ENCODE measurements around the gene SESN3.

Gene SESN3

GRCh38 chr11:95148406-95148805 is 82.6 kb downstream of the SESN3 start:
- peaks cover 4 to 33% (median 24%) of the 10 kb centered on the region in 5 donors for H3K4me1 ChIP-seq (ENCODE audit: control insufficient read depth in 5 of 5, insufficient read depth in 5 of 5, low read length in 5 of 5)
- H3K9ac ChIP-seq (ENCODE audit: low read length in 5 of 5), result no peak overlapping the region
- H3K36me3 ChIP-seq (ENCODE audit: control insufficient read depth in 5 of 5, insufficient read depth in 5 of 5, low read length in 5 of 5), result no peaks in the 10 kb centered on the region
- H3K9me3 ChIP-seq (ENCODE audit: control insufficient read depth in 5 of 5, low read length in 5 of 5), result no peaks in the 10 kb centered on the region
- H3K27ac ChIP-seq (ENCODE audit: low read depth, low read length), result no peak overlapping the region
- peaks cover 0 to 4% (median 3%) of the 10 kb centered on the region in 5 donors for H3K27me3 ChIP-seq (ENCODE audit: control insufficient read depth in 5 of 5, insufficient read depth in 4 of 5, low read length in 5 of 5)
- no peak overlapping the region for H3K4me3 ChIP-seq (ENCODE audit: low read depth in 1 of 5, low read length in 5 of 5)

GRCh38 chr11:95147364-95147905 is 83.6 kb downstream of the SESN3 start:
- H3K4me3 ChIP-seq (ENCODE audit: low read depth in 1 of 5, low read length in 5 of 5), result no peak overlapping the region
- no peaks in the 10 kb centered on the region for H3K9me3 ChIP-seq (ENCODE audit: control insufficient read depth in 5 of 5, low read length in 5 of 5)
- peaks cover 0 to 4% (median 3%) of the 10 kb centered on the region in 5 donors for H3K27me3 ChIP-seq (ENCODE audit: control insufficient read depth in 5 of 5, insufficient read depth in 4 of 5, low read length in 5 of 5)
- no peaks in the 10 kb centered on the region for H3K36me3 ChIP-seq (ENCODE audit: control insufficient read depth in 5 of 5, insufficient read depth in 5 of 5, low read length in 5 of 5)
- H3K9ac ChIP-seq (ENCODE audit: low read length in 5 of 5), result no peak overlapping the region
- H3K4me1 ChIP-seq (ENCODE audit: control insufficient read depth in 5 of 5, insufficient read depth in 5 of 5, low read length in 5 of 5), result peaks cover 4 to 31% (median 24%) of the 10 kb centered on the region in 5 donors
- no peak overlapping the region for H3K27ac ChIP-seq (ENCODE audit: low read depth, low read length)

GRCh38 chr11:95145430-95146060 is 85.5 kb downstream of the SESN3 start:
- Histone ChIP-seq H3K27ac (ENCODE audit: low read depth, low read length) (no peak overlapping the region), H3K4me3 (ENCODE audit: low read depth in 1 of 5, low read length in 5 of 5) (no peak overlapping the region), H3K9ac (ENCODE audit: low read length in 5 of 5) (no peak overlapping the region), H3K4me1 (ENCODE audit: control insufficient read depth in 5 of 5, insufficient read depth in 5 of 5, low read length in 5 of 5) (peaks cover 4 to 17% (median 10%) of the 10 kb centered on the region in 5 donors), H3K36me3 (ENCODE audit: control insufficient read depth in 5 of 5, insufficient read depth in 5 of 5, low read length in 5 of 5) (no peaks in the 10 kb centered on the region), H3K9me3 (ENCODE audit: control insufficient read depth in 5 of 5, low read length in 5 of 5) (no peaks in the 10 kb centered on the region), H3K27me3 (ENCODE audit: control insufficient read depth in 5 of 5, insufficient read depth in 4 of 5, low read length in 5 of 5) (peaks cover 0 to 5% (median 3%) of the 10 kb centered on the region in 5 donors)

- H3K4me3 ChIP-seq (ENCODE audit: low read depth in 1 of 5, low read length in 5 of 5), result no peak overlapping the region
- no peak overlapping the region for H3K27ac ChIP-seq (ENCODE audit: low read depth, low read length)
- peaks cover 0 to 7% (median 4%) of the 10 kb centered on the region in 5 donors for H3K4me1 ChIP-seq (ENCODE audit: control insufficient read depth in 5 of 5, insufficient read depth in 5 of 5, low read length in 5 of 5)
- no peak overlapping the region for H3K9ac ChIP-seq (ENCODE audit: low read length in 5 of 5)
- peaks cover 0 to 5% (median 3%) of the 10 kb centered on the region in 5 donors for H3K27me3 ChIP-seq (ENCODE audit: control insufficient read depth in 5 of 5, insufficient read depth in 4 of 5, low read length in 5 of 5)
- H3K36me3 ChIP-seq (ENCODE audit: control insufficient read depth in 5 of 5, insufficient read depth in 5 of 5, low read length in 5 of 5), result no peaks in the 10 kb centered on the region
- H3K9me3 ChIP-seq (ENCODE audit: control insufficient read depth in 5 of 5, low read length in 5 of 5), result no peaks in the 10 kb centered on the region
Observed at GRCh38 chr11:95144313-95145235, 86.4 kb downstream of the SESN3 start.

GRCh38 chr11:95143106-95143681 is 87.8 kb downstream of the SESN3 start:
- H3K4me3 ChIP-seq (ENCODE audit: low read depth in 1 of 5, low read length in 5 of 5), result no peak overlapping the region
- H3K9ac ChIP-seq (ENCODE audit: low read length in 5 of 5), result no peak overlapping the region
- H3K9me3 ChIP-seq (ENCODE audit: control insufficient read depth in 5 of 5, low read length in 5 of 5), result no peaks in the 10 kb centered on the region
- H3K36me3 ChIP-seq (ENCODE audit: control insufficient read depth in 5 of 5, insufficient read depth in 5 of 5, low read length in 5 of 5), result no peaks in the 10 kb centered on the region
- H3K27me3 ChIP-seq (ENCODE audit: control insufficient read depth in 5 of 5, insufficient read depth in 4 of 5, low read length in 5 of 5), result peaks cover 0 to 5% (median 3%) of the 10 kb centered on the region in 5 donors
- H3K27ac ChIP-seq (ENCODE audit: low read depth, low read length), result no peak overlapping the region
- H3K4me1 ChIP-seq (ENCODE audit: control insufficient read depth in 5 of 5, insufficient read depth in 5 of 5, low read length in 5 of 5), result peaks cover 0 to 6% (median 0%) of the 10 kb centered on the region in 5 donors

- no peaks in the 10 kb centered on the region for H3K9me3 ChIP-seq (ENCODE audit: control insufficient read depth in 5 of 5, low read length in 5 of 5)
- H3K36me3 ChIP-seq (ENCODE audit: control insufficient read depth in 5 of 5, insufficient read depth in 5 of 5, low read length in 5 of 5), result no peaks in the 10 kb centered on the region
- no peak overlapping the region for H3K4me3 ChIP-seq (ENCODE audit: low read depth in 1 of 5, low read length in 5 of 5)
- peaks cover 0 to 5% (median 3%) of the 10 kb centered on the region in 5 donors for H3K27me3 ChIP-seq (ENCODE audit: control insufficient read depth in 5 of 5, insufficient read depth in 4 of 5, low read length in 5 of 5)
- H3K27ac ChIP-seq (ENCODE audit: low read depth, low read length), result no peak overlapping the region
- no peak overlapping the region for H3K9ac ChIP-seq (ENCODE audit: low read length in 5 of 5)
- H3K4me1 ChIP-seq (ENCODE audit: control insufficient read depth in 5 of 5, insufficient read depth in 5 of 5, low read length in 5 of 5), result peaks cover 0 to 2% (median 0%) of the 10 kb centered on the region in 5 donors
Observed at GRCh38 chr11:95142431-95142830, 88.6 kb downstream of the SESN3 start.

- no peaks in the 10 kb centered on the region for H3K36me3 ChIP-seq (ENCODE audit: control insufficient read depth in 5 of 5, insufficient read depth in 5 of 5, low read length in 5 of 5)
- H3K4me3 ChIP-seq (ENCODE audit: low read depth in 1 of 5, low read length in 5 of 5), result no peak overlapping the region
- H3K4me1 ChIP-seq (ENCODE audit: control insufficient read depth in 5 of 5, insufficient read depth in 5 of 5, low read length in 5 of 5), result no peaks in the 10 kb centered on the region
- peaks cover 0 to 5% (median 3%) of the 10 kb centered on the region in 5 donors for H3K27me3 ChIP-seq (ENCODE audit: control insufficient read depth in 5 of 5, insufficient read depth in 4 of 5, low read length in 5 of 5)
- no peaks in the 10 kb centered on the region for H3K9me3 ChIP-seq (ENCODE audit: control insufficient read depth in 5 of 5, low read length in 5 of 5)
- no peak overlapping the region for H3K27ac ChIP-seq (ENCODE audit: low read depth, low read length)
- no peak overlapping the region for H3K9ac ChIP-seq (ENCODE audit: low read length in 5 of 5)
Observed at GRCh38 chr11:95140397-95141033, 90.5 kb downstream of the SESN3 start.

GRCh38 chr11:95138448-95138847 is 92.6 kb downstream of the SESN3 start:
- Histone ChIP-seq H3K36me3 (ENCODE audit: control insufficient read depth in 5 of 5, insufficient read depth in 5 of 5, low read length in 5 of 5) (peaks cover 0 to 3% (median 0%) of the 10 kb centered on the region in 5 donors), H3K9ac (ENCODE audit: low read length in 5 of 5) (no peak overlapping the region), H3K4me1 (ENCODE audit: control insufficient read depth in 5 of 5, insufficient read depth in 5 of 5, low read length in 5 of 5) (peaks cover 0 to 5% (median 2%) of the 10 kb centered on the region in 5 donors), H3K9me3 (ENCODE audit: control insufficient read depth in 5 of 5, low read length in 5 of 5) (no peaks in the 10 kb centered on the region), H3K4me3 (ENCODE audit: low read depth in 1 of 5, low read length in 5 of 5) (no peak overlapping the region), H3K27ac (ENCODE audit: low read depth, low read length) (no peak overlapping the region), H3K27me3 (ENCODE audit: control insufficient read depth in 5 of 5, insufficient read depth in 4 of 5, low read length in 5 of 5) (peaks cover 0 to 2% (median 0%) of the 10 kb centered on the region in 5 donors)

GRCh38 chr11:95137299-95137698 is 93.7 kb downstream of the SESN3 start:
- Histone ChIP-seq H3K36me3 (ENCODE audit: control insufficient read depth in 5 of 5, insufficient read depth in 5 of 5, low read length in 5 of 5) (peaks cover 0 to 3% (median 0%) of the 10 kb centered on the region in 5 donors), H3K9ac (ENCODE audit: low read length in 5 of 5) (no peak overlapping the region), H3K4me3 (ENCODE audit: low read depth in 1 of 5, low read length in 5 of 5) (no peak overlapping the region), H3K9me3 (ENCODE audit: control insufficient read depth in 5 of 5, low read length in 5 of 5) (no peaks in the 10 kb centered on the region), H3K27me3 (ENCODE audit: control insufficient read depth in 5 of 5, insufficient read depth in 4 of 5, low read length in 5 of 5) (peaks cover 0 to under 1% (median 0%) of the 10 kb centered on the region in 5 donors), H3K27ac (ENCODE audit: low read depth, low read length) (no peak overlapping the region), H3K4me1 (ENCODE audit: control insufficient read depth in 5 of 5, insufficient read depth in 5 of 5, low read length in 5 of 5) (peaks cover 0 to 5% (median 2%) of the 10 kb centered on the region in 5 donors)
